Measurements from ENCODE around the gene LHX3. TPM values are rescaled to one million over a fixed set of nuclear protein-coding genes. Genes with fewer than 3 reads are reported as not detected.

The LHX3 gene
- total and polyA plus RNA-seq, 2 donors (not counting 1 experiment from before 2014, with no cell fraction given), result not detected

DNA sequence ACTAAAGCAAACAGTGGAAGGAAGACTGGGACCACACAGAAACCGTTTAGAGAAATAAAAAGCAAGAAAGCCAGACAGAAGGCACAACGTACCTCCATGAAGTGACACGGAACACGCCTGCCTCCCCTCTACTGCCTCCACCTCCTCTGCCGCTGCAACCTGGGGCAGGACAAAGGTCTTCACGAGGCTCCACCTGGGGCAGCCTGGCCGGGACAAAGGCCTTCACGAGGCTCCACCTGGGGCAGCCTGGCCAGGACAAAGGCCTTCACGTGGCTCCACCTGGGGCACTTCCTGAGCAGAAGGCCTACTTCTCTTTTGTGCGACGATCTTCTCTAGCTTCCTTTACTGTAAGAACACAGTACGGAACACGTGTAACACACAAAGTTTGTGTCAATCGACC is 28.9 kb upstream of the LHX3 start:
- H3K9me3 ChIP-seq (ENCODE audit: control insufficient read depth, insufficient read depth, low read depth, low read length), result no peaks in the 10 kb centered on the region
- DNase-seq (ENCODE audit: low read depth in 2 of 2), result no peak
- no peaks in the 10 kb centered on the region for H3K4me1 ChIP-seq (ENCODE audit: control insufficient read depth, extremely low read depth, insufficient read depth, low read length)
- H3K27me3 ChIP-seq (ENCODE audit: control insufficient read depth, insufficient read depth, low read length), result no peaks in the 10 kb centered on the region
- no peak overlapping the region for H3K4me3 ChIP-seq (replicated peaks in 1 of 4; ENCODE audit: control extremely low read depth in 1 of 4, insufficient read depth in 1 of 4, low read depth in 3 of 4, low read length in 4 of 4)
- H4K20me1 ChIP-seq (ENCODE audit: control insufficient read depth, extremely low read depth, insufficient read depth, low read length), result peaks cover 2% of the 10 kb centered on the region
- no peak overlapping the region for H3K27ac ChIP-seq (ENCODE audit: insufficient read depth, low read length)
- no peak overlapping the region for H2AFZ ChIP-seq (ENCODE audit: low read length)
- H3K79me2 ChIP-seq (ENCODE audit: control insufficient read depth, insufficient read depth, low read length), result peaks cover 3% of the 10 kb centered on the region
- H3K9ac ChIP-seq (ENCODE audit: insufficient read depth, low read length), result no peak overlapping the region
- no peaks in the 10 kb centered on the region for H3K36me3 ChIP-seq (ENCODE audit: control insufficient read depth, insufficient read depth, low read length)
- no peak overlapping the region for H3K4me2 ChIP-seq (ENCODE audit: extremely low read depth, insufficient read depth, low read length)
- TF ChIP-seq CTCF (conservative IDR thresholded peaks at IDR 0.05 in 1 of 2, IDR thresholded peaks at IDR 0.05 in 1 of 2; ENCODE audit: low read depth in 1 of 2, low read length in 2 of 2) (no peak), EZH2 (IDR thresholded peaks at IDR 0.05; ENCODE audit: low read length, missing control alignments) (no peak)

DNA sequence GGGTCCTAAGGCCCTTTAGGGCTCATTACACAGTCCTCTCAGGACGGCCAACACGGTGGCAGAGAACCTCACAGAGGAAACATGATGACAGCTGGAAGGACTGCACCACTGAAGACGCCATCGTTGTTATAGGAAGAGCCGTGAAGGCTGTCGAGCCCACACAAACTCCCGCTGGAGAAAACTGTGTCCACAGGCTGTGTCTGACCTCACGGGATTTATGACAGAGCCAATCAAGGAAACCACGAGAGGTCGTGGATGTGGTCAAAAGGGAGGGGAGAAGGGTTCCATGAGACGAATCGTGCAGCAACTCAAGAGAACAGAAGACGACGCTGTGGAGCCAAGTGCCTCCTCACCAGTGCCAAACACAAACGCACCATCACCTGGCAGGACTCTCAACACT is 28.5 kb upstream of the LHX3 start:
- Histone ChIP-seq H3K4me2 (ENCODE audit: extremely low read depth, insufficient read depth, low read length) (no peak overlapping the region), H3K4me1 (ENCODE audit: control insufficient read depth, extremely low read depth, insufficient read depth, low read length) (no peaks in the 10 kb centered on the region), H3K27me3 (ENCODE audit: control insufficient read depth, insufficient read depth, low read length) (no peaks in the 10 kb centered on the region), H4K20me1 (ENCODE audit: control insufficient read depth, extremely low read depth, insufficient read depth, low read length) (peaks cover 2% of the 10 kb centered on the region), H3K9me3 (ENCODE audit: control insufficient read depth, insufficient read depth, low read depth, low read length) (no peaks in the 10 kb centered on the region), H3K36me3 (ENCODE audit: control insufficient read depth, insufficient read depth, low read length) (no peaks in the 10 kb centered on the region), H2AFZ (ENCODE audit: low read length) (no peak overlapping the region), H3K27ac (ENCODE audit: insufficient read depth, low read length) (no peak overlapping the region), H3K79me2 (ENCODE audit: control insufficient read depth, insufficient read depth, low read length) (peaks cover 3% of the 10 kb centered on the region), H3K9ac (ENCODE audit: insufficient read depth, low read length) (no peak overlapping the region), H3K4me3 (replicated peaks in 1 of 4; ENCODE audit: control extremely low read depth in 1 of 4, insufficient read depth in 1 of 4, low read depth in 3 of 4, low read length in 4 of 4) (no peak overlapping the region)
- no peak for DNase-seq (ENCODE audit: low read depth in 2 of 2)
- TF ChIP-seq EZH2 (IDR thresholded peaks at IDR 0.05; ENCODE audit: low read length, missing control alignments) (no peak), CTCF (conservative IDR thresholded peaks at IDR 0.05 in 1 of 2, IDR thresholded peaks at IDR 0.05 in 1 of 2; ENCODE audit: low read depth in 1 of 2, low read length in 2 of 2) (no peak)

- H4K20me1 ChIP-seq (ENCODE audit: control insufficient read depth, extremely low read depth, insufficient read depth, low read length), result peaks cover 2% of the 10 kb centered on the region
- no peak for DNase-seq (ENCODE audit: low read depth in 2 of 2)
These were observed 28.0 kb upstream of the LHX3 start for GRCh38 chr9:136232969-136233368.

More at GRCh38 chr9:136232969-136233368, 28.0 kb upstream of the LHX3 start:
- no peaks in the 10 kb centered on the region for H3K9me3 ChIP-seq (ENCODE audit: control insufficient read depth, insufficient read depth, low read depth, low read length)
- no peaks in the 10 kb centered on the region for H3K36me3 ChIP-seq (ENCODE audit: control insufficient read depth, insufficient read depth, low read length)
- H3K4me2 ChIP-seq (ENCODE audit: extremely low read depth, insufficient read depth, low read length), result no peak overlapping the region
- no peak overlapping the region for H3K4me3 ChIP-seq (replicated peaks in 1 of 4; ENCODE audit: control extremely low read depth in 1 of 4, insufficient read depth in 1 of 4, low read depth in 3 of 4, low read length in 4 of 4)
- no peak for TF ChIP-seq CTCF (conservative IDR thresholded peaks at IDR 0.05 in 1 of 2, IDR thresholded peaks at IDR 0.05 in 1 of 2; ENCODE audit: low read depth in 1 of 2, low read length in 2 of 2)
- no peak for TF ChIP-seq EZH2 (IDR thresholded peaks at IDR 0.05; ENCODE audit: low read length, missing control alignments)
- H3K9ac ChIP-seq (ENCODE audit: insufficient read depth, low read length), result no peak overlapping the region
- no peaks in the 10 kb centered on the region for H3K27me3 ChIP-seq (ENCODE audit: control insufficient read depth, insufficient read depth, low read length)
- no peak overlapping the region for H3K27ac ChIP-seq (ENCODE audit: insufficient read depth, low read length)
- no peak overlapping the region for H2AFZ ChIP-seq (ENCODE audit: low read length)
- peaks cover 3% of the 10 kb centered on the region for H3K79me2 ChIP-seq (ENCODE audit: control insufficient read depth, insufficient read depth, low read length)
- no peaks in the 10 kb centered on the region for H3K4me1 ChIP-seq (ENCODE audit: control insufficient read depth, extremely low read depth, insufficient read depth, low read length)
